Measurements from ENCODE around the gene UBQLN1.

The UBQLN1 gene

DNA sequence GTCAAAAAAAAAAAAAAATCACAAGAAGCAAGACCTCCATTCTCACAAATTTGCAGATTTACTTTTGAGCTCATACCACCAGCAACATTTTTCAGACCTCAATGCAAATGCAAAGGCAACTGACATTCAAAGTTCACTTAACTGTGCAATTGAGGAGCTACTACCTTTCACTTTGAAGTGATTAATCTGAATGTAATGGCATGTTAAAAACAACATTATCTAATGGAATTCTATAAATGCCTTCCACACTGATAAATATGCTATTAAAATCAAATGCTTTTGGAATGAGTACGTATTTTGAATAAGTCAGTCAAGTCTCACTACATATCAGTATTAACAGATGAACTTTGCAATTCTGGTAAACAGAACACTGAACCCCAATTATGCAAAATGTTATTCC, 32.3 kb downstream of the UBQLN1 start:
- no peak for DNase-seq (ENCODE audit: low read depth in 1 of 2, low spot score in 1 of 2)
- in situ Hi-C loops (cut with HindIII; ENCODE audit: low pct_unique_long_range_greater_than_20kb, low sequenced_read_pairs), result no loop called here

DNA sequence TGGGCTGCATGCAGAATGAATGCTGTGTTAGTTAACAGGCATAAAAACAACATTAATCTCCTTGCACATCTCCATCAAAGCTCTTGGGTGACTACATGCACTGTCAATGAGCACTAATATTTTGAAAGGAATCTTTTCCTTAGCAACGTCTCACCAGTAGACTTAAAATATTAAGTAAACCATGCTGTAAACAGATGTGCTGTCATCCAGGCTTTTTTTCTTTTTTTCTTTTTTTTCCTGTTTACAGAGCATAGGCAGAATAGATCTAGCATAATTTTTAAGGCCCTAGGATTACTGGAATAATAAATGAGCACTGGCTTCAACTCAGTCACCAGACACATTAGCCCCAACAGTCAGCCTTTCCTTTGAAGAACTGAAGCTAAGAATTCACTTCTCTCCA, 36.3 kb downstream of the UBQLN1 start:
- in situ Hi-C loops (cut with HindIII; ENCODE audit: low pct_unique_long_range_greater_than_20kb, low sequenced_read_pairs), result no loop called here
- DNase-seq (ENCODE audit: low read depth in 1 of 2, low spot score in 1 of 2), result no peak
- no peak for TF ChIP-seq JUND (IDR thresholded peaks at IDR 0.05; ENCODE audit: low read depth)

More for the DNA sequence above, 32.3 kb downstream of the UBQLN1 start:
- TF ChIP-seq JUND (IDR thresholded peaks at IDR 0.05; ENCODE audit: low read depth), result no peak

GRCh38 chr9:83670381-83670780, 37.4 kb downstream of the UBQLN1 start:
- no peak for DNase-seq (ENCODE audit: low read depth in 1 of 2, low spot score in 1 of 2)
- no peak for TF ChIP-seq JUND (IDR thresholded peaks at IDR 0.05; ENCODE audit: low read depth)
- in situ Hi-C loops (cut with HindIII; ENCODE audit: low pct_unique_long_range_greater_than_20kb, low sequenced_read_pairs), result no loop called here

- DNase-seq (ENCODE audit: low read depth in 1 of 2, low spot score in 1 of 2), result no peak
- in situ Hi-C loops (cut with HindIII; ENCODE audit: low pct_unique_long_range_greater_than_20kb, low sequenced_read_pairs), result no loop called here
- TF ChIP-seq JUND (IDR thresholded peaks at IDR 0.05; ENCODE audit: low read depth), result no peak
Measured at GRCh38 chr9:83669067-83669466, 38.7 kb downstream of the UBQLN1 start.

DNA sequence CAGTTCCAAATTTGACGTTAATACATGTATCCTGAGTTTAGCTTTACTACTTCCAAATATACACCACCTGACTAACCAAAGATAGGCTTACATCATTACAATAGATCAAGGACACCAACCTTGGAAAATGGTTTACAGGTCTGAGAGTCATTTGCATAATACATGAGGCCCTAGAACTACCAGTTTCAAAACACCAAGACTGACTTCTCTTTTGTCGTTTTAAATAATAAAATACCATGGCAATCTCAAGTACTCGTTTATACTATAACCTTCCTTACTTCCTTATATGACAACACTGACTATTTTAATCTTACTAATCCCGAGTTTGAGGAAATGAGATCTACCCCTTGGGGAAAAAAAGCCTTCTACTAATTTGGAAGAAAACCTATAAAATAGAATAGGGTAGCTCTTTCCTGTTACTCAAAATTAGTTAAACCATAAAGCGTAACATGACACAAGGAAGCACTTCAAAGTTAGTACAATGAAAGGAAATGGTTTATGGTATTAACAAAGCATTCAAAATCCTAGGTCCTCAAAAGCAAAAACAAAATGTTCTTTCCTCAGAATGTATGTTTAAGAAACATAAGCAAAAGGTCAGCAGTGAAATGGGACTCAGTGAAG, 42.1 kb downstream of the UBQLN1 start:
- in situ Hi-C loops (cut with HindIII; ENCODE audit: low pct_unique_long_range_greater_than_20kb, low sequenced_read_pairs), result no loop called here
- no peak for TF ChIP-seq JUND (IDR thresholded peaks at IDR 0.05; ENCODE audit: low read depth)
- DNase-seq (ENCODE audit: low read depth in 1 of 2, low spot score in 1 of 2), result no peak

- in situ Hi-C loops (cut with HindIII; ENCODE audit: low pct_unique_long_range_greater_than_20kb, low sequenced_read_pairs), result no loop called here
Measured at GRCh38 chr9:83662933-83663332, 44.8 kb downstream of the UBQLN1 start.

DNA sequence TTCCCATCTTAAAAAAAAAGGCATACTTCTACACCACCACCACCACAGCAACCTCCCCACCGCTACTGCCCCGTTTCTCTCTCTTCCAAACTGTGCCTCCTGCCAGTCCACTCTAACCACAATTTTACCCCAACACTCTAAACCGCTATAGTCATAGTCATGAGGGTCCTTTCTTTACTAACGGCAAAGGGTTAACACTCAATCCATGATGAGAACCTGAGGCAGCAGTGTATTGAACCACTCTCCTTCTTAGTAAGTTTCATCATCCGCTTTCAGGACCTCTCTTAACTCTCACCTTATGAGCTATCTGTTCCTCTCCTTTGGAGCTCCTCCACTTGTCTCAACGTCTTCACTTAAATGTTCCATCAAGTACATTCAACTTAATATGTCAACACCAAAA, 50.8 kb downstream of the UBQLN1 start:
- DNase-seq (ENCODE audit: low read depth in 1 of 2, low spot score in 1 of 2), result no peak
- TF ChIP-seq JUND (IDR thresholded peaks at IDR 0.05; ENCODE audit: low read depth), result no peak
- in situ Hi-C loops (cut with HindIII; ENCODE audit: low pct_unique_long_range_greater_than_20kb, low sequenced_read_pairs), result no loop called here

More at GRCh38 chr9:83662933-83663332, 44.8 kb downstream of the UBQLN1 start:
- no peak for DNase-seq (ENCODE audit: low read depth in 1 of 2, low spot score in 1 of 2)
- TF ChIP-seq JUND (IDR thresholded peaks at IDR 0.05; ENCODE audit: low read depth), result no peak

GRCh38 chr9:83656032-83656680, 51.6 kb downstream of the UBQLN1 start:
- in situ Hi-C loops (cut with HindIII; ENCODE audit: low pct_unique_long_range_greater_than_20kb, low sequenced_read_pairs), result no loop called here
- DNase-seq (ENCODE audit: low read depth in 1 of 2, low spot score in 1 of 2), result no peak
- no peak for TF ChIP-seq JUND (IDR thresholded peaks at IDR 0.05; ENCODE audit: low read depth)

DNA sequence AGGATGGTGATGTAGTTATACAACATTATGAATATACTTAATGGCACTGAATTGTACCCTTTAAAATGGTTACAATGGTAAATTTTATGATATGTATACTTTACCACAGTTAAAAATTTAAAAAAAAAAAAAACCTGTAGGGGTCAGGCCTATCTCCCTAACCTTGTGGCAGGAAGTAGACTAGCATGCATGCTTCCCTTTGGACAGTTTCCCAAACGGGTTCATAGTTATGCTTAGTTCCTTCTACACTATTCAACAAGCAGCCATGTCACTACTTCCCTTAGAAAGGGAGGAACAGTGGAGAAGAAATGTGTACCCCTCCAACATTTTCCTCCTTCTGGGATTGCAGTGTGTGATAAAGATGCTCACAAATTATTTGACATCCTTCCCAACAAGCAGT, 52.3 kb downstream of the UBQLN1 start:
- TF ChIP-seq JUND (IDR thresholded peaks at IDR 0.05; ENCODE audit: low read depth), result no peak
- DNase-seq (ENCODE audit: low read depth in 1 of 2, low spot score in 1 of 2), result no peak
- in situ Hi-C loops (cut with HindIII; ENCODE audit: low pct_unique_long_range_greater_than_20kb, low sequenced_read_pairs), result no loop called here

DNA sequence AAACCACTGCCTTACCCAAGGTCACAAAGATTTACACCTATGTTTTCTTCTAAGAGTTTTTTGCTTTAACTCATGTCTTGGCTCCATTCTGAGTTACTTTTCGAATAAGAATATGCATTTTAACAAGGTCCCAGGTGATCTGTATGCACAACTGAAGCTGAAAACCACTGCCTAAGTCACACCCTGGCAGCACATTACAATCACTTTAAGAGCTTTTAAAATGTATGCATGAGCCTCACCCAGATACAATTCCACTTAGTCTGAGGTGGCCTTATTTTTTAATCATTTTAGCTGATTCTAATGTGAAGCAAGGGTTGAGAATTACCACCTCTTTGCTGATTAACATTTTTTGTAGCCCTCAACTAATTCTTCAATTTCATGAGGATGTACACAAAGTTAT, 55.3 kb downstream of the UBQLN1 start:
- in situ Hi-C loops (cut with HindIII; ENCODE audit: low pct_unique_long_range_greater_than_20kb, low sequenced_read_pairs), result no loop called here
- TF ChIP-seq JUND (IDR thresholded peaks at IDR 0.05; ENCODE audit: low read depth), result no peak
- no peak for DNase-seq (ENCODE audit: low read depth in 1 of 2, low spot score in 1 of 2)

- no peak for TF ChIP-seq JUND (IDR thresholded peaks at IDR 0.05; ENCODE audit: low read depth)
- in situ Hi-C loops (cut with HindIII; ENCODE audit: low pct_unique_long_range_greater_than_20kb, low sequenced_read_pairs), result no loop called here
- DNase-seq (ENCODE audit: low read depth in 1 of 2, low spot score in 1 of 2), result no peak
Measured at GRCh38 chr9:83651558-83651957, 56.2 kb downstream of the UBQLN1 start.

DNA sequence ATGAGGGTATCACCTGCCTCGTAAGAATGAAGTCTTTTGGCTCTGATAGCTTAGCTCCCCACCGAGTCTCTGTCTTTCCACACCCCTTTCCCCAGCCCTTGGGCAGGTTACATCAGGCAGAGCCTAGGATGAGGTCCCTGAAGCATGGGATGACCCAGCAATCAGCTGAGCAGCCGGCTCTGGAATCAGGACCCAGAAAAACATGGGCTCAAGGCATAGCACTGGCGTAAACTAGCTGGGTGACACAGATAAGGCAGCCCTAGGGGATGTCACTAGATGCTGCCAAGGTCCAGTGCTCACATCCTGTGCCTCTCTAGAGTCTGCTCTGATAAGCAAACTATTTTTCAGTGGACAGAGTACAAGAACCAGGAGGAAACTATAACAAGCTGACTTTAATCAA, 58.2 kb downstream of the UBQLN1 start:
- DNase-seq (ENCODE audit: low read depth in 1 of 2, low spot score in 1 of 2), result no peak
- TF ChIP-seq JUND (IDR thresholded peaks at IDR 0.05; ENCODE audit: low read depth), result no peak
- in situ Hi-C loops (cut with HindIII; ENCODE audit: low pct_unique_long_range_greater_than_20kb, low sequenced_read_pairs), result no loop called here

- no peak for TF ChIP-seq JUND (IDR thresholded peaks at IDR 0.05; ENCODE audit: low read depth)
- DNase-seq (ENCODE audit: low read depth in 1 of 2, low spot score in 1 of 2), result peak; percentile 13 to 57
- in situ Hi-C loops (cut with HindIII; ENCODE audit: low pct_unique_long_range_greater_than_20kb, low sequenced_read_pairs), result no loop called here
Measured at GRCh38 chr9:83649080-83649479, 58.7 kb downstream of the UBQLN1 start.
